HepG2 (cell line): Measurements from ENCODE around the gene SLC5A10.

Source experiments
- NFIC ChIP-seq: IDR thresholded peaks from 2 replicates; pipeline ENCODE4 v1.6.1; 2012; ENCODE audit warnings: mild to moderate bottlenecking, low read length, inconsistent platforms
- ZNF850 ChIP-seq: sonication (generic); formaldehyde crosslinking; conservative IDR thresholded peaks from 2 replicates; pipeline ENCODE4 v1.9.0; 2021; ENCODE audit warnings: mild to moderate bottlenecking, missing genetic modification reagents

DNA sequence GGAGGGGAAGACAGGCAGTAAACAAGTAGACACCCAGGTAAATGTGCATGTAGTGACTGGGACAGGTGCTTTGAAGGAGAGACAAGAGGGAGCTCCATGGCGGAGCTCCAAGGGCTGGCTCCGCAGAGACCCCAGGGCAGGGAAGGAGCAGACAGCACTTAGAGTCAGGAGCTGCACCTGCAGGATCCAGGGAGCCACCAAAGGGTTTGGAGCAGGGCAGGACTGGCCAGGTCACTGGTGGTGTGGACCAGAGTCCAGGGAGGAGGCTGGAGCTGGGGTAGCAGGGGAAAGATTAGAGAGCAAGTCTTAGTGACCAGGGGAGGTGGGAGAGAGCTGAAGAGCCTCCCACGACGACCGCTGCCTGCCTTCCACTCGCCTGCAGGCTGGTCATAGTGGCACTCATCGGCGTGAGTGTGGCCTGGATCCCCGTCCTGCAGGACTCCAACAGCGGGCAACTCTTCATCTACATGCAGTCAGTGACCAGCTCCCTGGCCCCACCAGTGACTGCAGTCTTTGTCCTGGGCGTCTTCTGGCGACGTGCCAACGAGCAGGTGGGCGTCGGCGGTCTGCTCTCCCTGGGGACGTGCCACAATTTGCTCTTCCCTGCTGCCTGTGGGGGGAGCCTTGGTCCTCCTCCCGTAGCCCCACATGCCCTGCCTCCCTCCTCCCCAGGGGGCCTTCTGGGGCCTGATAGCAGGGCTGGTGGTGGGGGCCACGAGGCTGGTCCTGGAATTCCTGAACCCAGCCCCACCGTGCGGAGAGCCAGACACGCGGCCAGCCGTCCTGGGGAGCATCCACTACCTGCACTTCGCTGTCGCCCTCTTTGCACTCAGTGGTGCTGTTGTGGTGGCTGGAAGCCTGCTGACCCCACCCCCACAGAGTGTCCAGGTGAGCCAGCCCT, 67.3 kb downstream of the SLC5A10 start:
- TF ChIP-seq NFIC, result no peak
- TF ChIP-seq ZNF850, result no peak
